ENCODE measurements around the gene NMT1.

NMT1 gene

GRCh38 chr17:45101883-45102811, 41.0 kb downstream of the NMT1 start:
- TF ChIP-seq CTCF (IDR thresholded peaks at IDR 0.05; ENCODE audit: insufficient read depth, low read length, poor library complexity, severe bottlenecking), result no peak
- Histone ChIP-seq H3K36me3 (ENCODE audit: control insufficient read depth, insufficient read depth, low read length) (peaks cover 63% of the 10 kb centered on the region), H3K27me3 (replicated peaks; ENCODE audit: control insufficient read depth, insufficient read depth, low read length) (no peaks in the 10 kb centered on the region), H3K4me3 (replicated peaks; ENCODE audit: low read depth, low read length) (no peak overlapping the region)
- DNase-seq (ENCODE audit: extremely low read depth, insufficient read length), result no peak

- DNase-seq (ENCODE audit: extremely low read depth, insufficient read length), result no peak
- no peaks in the 10 kb centered on the region for H3K27me3 ChIP-seq (replicated peaks; ENCODE audit: control insufficient read depth, insufficient read depth, low read length)
- no peak overlapping the region for H3K4me3 ChIP-seq (replicated peaks; ENCODE audit: low read depth, low read length)
- no peak for TF ChIP-seq CTCF (IDR thresholded peaks at IDR 0.05; ENCODE audit: insufficient read depth, low read length, poor library complexity, severe bottlenecking)
- peaks cover 56% of the 10 kb centered on the region for H3K36me3 ChIP-seq (ENCODE audit: control insufficient read depth, insufficient read depth, low read length)
Measured at GRCh38 chr17:45102856-45103255, 41.7 kb downstream of the NMT1 start.

- H3K4me3 ChIP-seq (replicated peaks; ENCODE audit: low read depth, low read length), result no peak overlapping the region
- TF ChIP-seq CTCF (IDR thresholded peaks at IDR 0.05; ENCODE audit: insufficient read depth, low read length, poor library complexity, severe bottlenecking), result no peak
- DNase-seq (ENCODE audit: extremely low read depth, insufficient read length), result no peak
- no peaks in the 10 kb centered on the region for H3K27me3 ChIP-seq (replicated peaks; ENCODE audit: control insufficient read depth, insufficient read depth, low read length)
- peaks cover 56% of the 10 kb centered on the region for H3K36me3 ChIP-seq (ENCODE audit: control insufficient read depth, insufficient read depth, low read length)
Measured at GRCh38 chr17:45103269-45103795, 42.2 kb downstream of the NMT1 start.

DNA sequence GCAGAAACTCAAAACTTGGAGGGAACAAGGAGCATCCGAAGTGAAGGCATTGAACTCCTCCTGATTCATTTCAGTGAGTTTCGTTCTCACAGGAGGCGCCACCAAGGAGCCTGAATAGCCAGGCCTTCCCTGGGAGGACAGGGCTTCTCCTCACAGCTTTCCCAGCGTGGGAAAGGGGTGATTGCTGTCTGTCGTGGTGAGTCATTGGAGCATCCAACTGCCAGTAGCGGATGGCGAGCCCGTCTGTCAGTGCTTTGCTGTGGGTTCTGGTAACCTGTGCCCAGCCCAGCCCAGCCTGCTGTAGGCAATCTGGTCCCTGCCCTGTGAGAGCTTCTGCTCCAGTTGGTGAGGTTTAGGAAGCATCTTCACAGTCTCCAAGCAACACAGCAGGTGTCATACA, 42.9 kb downstream of the NMT1 start:
- no peak for TF ChIP-seq CTCF (IDR thresholded peaks at IDR 0.05; ENCODE audit: insufficient read depth, low read length, poor library complexity, severe bottlenecking)
- Histone ChIP-seq H3K36me3 (ENCODE audit: control insufficient read depth, insufficient read depth, low read length) (peaks cover 58% of the 10 kb centered on the region), H3K4me3 (replicated peaks; ENCODE audit: low read depth, low read length) (no peak overlapping the region), H3K27me3 (replicated peaks; ENCODE audit: control insufficient read depth, insufficient read depth, low read length) (no peaks in the 10 kb centered on the region)
- DNase-seq (ENCODE audit: extremely low read depth, insufficient read length), result no peak

- Histone ChIP-seq H3K4me3 (replicated peaks; ENCODE audit: low read depth, low read length) (no peak overlapping the region), H3K27me3 (replicated peaks; ENCODE audit: control insufficient read depth, insufficient read depth, low read length) (no peaks in the 10 kb centered on the region), H3K36me3 (ENCODE audit: control insufficient read depth, insufficient read depth, low read length) (peaks cover 59% of the 10 kb centered on the region)
- DNase-seq (ENCODE audit: extremely low read depth, insufficient read length), result no peak
- no peak for TF ChIP-seq CTCF (IDR thresholded peaks at IDR 0.05; ENCODE audit: insufficient read depth, low read length, poor library complexity, severe bottlenecking)
Measured at GRCh38 chr17:45104497-45104896, 43.4 kb downstream of the NMT1 start.
